ENCODE results near the gene MED27. TPM values are rescaled to one million over a fixed set of nuclear protein-coding genes. Genes with fewer than 3 reads are reported as not detected.

The MED27 gene
- total and polyA plus RNA-seq, 2 of the 13 experiments (the other 11 are each of a cell fraction or from before 2014, with no cell fraction given): 16.9 to 19.0 TPM

DNA sequence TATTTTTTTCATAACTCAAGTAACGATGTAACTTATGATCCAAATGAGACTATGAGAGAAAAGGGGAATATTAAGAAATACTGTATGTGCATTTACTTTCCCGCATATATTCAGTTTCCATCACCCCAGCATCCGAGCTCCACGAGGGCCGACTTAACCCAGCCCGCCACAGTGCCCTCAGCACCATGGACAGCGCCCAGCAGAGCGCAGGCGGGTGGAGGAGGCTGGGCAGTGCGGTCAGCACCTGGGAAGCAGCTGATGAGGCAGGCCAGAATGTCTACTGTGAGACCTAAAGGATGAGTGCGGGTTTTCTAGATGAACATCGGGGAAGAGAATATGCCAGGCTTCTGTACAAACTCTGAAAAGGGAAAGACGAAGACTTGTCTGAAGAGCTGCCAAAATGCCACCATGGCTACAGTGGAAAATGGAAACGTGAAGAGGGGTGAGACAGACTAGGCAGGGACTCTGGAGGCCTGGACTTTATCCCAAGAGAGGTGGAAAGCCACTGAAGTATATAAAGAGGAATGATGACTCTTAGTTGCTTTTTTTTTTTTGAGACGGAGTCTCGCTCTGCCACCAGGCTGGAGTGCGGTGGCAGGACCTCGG lies 34.5 kb upstream of the MED27 start (continued):
- TF ChIP-seq, protein P1, sequence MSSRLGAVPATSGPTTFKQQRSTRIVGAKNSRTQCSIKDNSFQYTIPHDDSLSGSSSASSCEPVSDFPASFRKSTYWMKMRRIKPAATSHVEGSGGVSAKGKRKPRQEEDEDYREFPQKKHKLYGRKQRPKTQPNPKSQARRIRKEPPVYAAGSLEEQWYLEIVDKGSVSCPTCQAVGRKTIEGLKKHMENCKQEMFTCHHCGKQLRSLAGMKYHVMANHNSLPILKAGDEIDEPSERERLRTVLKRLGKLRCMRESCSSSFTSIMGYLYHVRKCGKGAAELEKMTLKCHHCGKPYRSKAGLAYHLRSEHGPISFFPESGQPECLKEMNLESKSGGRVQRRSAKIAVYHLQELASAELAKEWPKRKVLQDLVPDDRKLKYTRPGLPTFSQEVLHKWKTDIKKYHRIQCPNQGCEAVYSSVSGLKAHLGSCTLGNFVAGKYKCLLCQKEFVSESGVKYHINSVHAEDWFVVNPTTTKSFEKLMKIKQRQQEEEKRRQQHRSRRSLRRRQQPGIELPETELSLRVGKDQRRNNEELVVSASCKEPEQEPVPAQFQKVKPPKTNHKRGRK (CRISPR knock-in tag; IDR thresholded peaks at IDR 0.05): no peak
- TF ChIP-seq ZNF550 (CRISPR knock-in tag; IDR thresholded peaks at IDR 0.05; ENCODE audit: borderline replicate concordance) (0 out of 2 replicates have a peak, but pooled peaks have one; percentile 57), ZSCAN12 (CRISPR knock-in tag; IDR thresholded peaks at IDR 0.05) (peak; percentile 97), ZNF570 (CRISPR knock-in tag; IDR thresholded peaks at IDR 0.05; ENCODE audit: borderline replicate concordance) (peak; percentile 85; the same call in 1 of the 2 replicates), ZBTB8A (CRISPR knock-in tag; IDR thresholded peaks at IDR 0.05; ENCODE audit: borderline replicate concordance, low read depth) (0 out of 2 replicates have a peak, but pooled peaks have one; percentile 82), ZNF101 (CRISPR knock-in tag; IDR thresholded peaks at IDR 0.05; ENCODE audit: borderline replicate concordance, low read depth) (no peak), ZFP41 (CRISPR knock-in tag; IDR thresholded peaks at IDR 0.05; ENCODE audit: borderline replicate concordance) (peak; percentile 76; the same call in 1 of the 2 replicates), MXI1 (IDR thresholded peaks at IDR 0.05; ENCODE audit: borderline replicate concordance, low read depth, low read length) (peak; percentile 86; the same call in 2 of the 3 replicates), ZFAT (CRISPR knock-in tag; conservative IDR thresholded peaks at IDR 0.05) (no peak; the same call in 1 of the 2 replicates), POLR2G (IDR thresholded peaks at IDR 0.05; ENCODE audit: low read depth, low read length) (no peak), FOXO1 (CRISPR knock-in tag; IDR thresholded peaks at IDR 0.05) (peak; percentile 89)
- TF ChIP-seq, protein P2, sequence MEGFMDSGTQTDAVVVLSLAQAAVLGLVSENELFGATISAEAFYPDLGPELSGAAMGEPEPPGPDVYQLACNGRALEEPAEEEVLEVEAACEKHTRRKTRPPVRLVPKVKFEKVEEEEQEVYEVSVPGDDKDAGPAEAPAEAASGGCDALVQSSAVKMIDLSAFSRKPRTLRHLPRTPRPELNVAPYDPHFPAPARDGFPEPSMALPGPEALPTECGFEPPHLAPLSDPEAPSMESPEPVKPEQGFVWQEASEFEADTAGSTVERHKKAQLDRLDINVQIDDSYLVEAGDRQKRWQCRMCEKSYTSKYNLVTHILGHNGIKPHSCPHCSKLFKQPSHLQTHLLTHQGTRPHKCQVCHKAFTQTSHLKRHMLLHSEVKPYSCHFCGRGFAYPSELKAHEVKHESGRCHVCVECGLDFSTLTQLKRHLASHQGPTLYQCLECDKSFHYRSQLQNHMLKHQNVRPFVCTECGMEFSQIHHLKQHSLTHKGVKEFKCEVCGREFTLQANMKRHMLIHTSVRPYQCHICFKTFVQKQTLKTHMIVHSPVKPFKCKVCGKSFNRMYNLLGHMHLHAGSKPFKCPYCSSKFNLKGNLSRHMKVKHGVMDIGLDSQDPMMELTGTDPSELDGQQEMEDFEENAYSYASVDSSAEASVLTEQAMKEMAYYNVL (CRISPR knock-in tag; IDR thresholded peaks at IDR 0.05; ENCODE audit: borderline replicate concordance): peak; percentile 71; the same call in 1 of the 2 replicates
- TF ChIP-seq, protein P3, sequence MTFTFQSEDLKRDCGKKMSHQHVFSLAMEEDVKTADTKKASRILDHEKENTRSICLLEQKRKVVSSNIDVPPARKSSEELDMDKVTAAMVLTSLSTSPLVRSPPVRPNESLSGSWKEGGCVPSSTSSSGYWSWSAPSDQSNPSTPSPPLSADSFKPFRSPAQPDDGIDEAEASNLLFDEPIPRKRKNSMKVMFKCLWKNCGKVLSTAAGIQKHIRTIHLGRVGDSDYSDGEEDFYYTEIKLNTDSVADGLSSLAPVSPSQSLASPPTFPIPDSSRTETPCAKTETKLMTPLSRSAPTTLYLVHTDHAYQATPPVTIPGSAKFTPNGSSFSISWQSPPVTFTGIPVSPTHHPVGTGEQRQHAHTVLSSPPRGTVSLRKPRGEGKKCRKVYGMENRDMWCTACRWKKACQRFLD (CRISPR knock-in tag; IDR thresholded peaks at IDR 0.05; ENCODE audit: borderline replicate concordance): peak; percentile 85; the same call in 1 of the 2 replicates
- TF ChIP-seq, protein P4, sequence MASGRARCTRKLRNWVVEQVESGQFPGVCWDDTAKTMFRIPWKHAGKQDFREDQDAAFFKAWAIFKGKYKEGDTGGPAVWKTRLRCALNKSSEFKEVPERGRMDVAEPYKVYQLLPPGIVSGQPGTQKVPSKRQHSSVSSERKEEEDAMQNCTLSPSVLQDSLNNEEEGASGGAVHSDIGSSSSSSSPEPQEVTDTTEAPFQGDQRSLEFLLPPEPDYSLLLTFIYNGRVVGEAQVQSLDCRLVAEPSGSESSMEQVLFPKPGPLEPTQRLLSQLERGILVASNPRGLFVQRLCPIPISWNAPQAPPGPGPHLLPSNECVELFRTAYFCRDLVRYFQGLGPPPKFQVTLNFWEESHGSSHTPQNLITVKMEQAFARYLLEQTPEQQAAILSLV (CRISPR knock-in tag; IDR thresholded peaks at IDR 0.05; ENCODE audit: borderline replicate concordance): peak; percentile 91
- TF ChIP-seq, protein P5, sequence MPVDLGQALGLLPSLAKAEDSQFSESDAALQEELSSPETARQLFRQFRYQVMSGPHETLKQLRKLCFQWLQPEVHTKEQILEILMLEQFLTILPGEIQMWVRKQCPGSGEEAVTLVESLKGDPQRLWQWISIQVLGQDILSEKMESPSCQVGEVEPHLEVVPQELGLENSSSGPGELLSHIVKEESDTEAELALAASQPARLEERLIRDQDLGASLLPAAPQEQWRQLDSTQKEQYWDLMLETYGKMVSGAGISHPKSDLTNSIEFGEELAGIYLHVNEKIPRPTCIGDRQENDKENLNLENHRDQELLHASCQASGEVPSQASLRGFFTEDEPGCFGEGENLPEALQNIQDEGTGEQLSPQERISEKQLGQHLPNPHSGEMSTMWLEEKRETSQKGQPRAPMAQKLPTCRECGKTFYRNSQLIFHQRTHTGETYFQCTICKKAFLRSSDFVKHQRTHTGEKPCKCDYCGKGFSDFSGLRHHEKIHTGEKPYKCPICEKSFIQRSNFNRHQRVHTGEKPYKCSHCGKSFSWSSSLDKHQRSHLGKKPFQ (CRISPR knock-in tag; IDR thresholded peaks at IDR 0.05; ENCODE audit: insufficient replicate concordance): peak; percentile 92
- TF ChIP-seq, protein P6, sequence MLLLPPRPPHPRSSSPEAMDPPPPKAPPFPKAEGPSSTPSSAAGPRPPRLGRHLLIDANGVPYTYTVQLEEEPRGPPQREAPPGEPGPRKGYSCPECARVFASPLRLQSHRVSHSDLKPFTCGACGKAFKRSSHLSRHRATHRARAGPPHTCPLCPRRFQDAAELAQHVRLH (CRISPR knock-in tag; IDR thresholded peaks at IDR 0.05; ENCODE audit: borderline replicate concordance, low read depth): peak; percentile 99
- TF ChIP-seq, protein P7, sequence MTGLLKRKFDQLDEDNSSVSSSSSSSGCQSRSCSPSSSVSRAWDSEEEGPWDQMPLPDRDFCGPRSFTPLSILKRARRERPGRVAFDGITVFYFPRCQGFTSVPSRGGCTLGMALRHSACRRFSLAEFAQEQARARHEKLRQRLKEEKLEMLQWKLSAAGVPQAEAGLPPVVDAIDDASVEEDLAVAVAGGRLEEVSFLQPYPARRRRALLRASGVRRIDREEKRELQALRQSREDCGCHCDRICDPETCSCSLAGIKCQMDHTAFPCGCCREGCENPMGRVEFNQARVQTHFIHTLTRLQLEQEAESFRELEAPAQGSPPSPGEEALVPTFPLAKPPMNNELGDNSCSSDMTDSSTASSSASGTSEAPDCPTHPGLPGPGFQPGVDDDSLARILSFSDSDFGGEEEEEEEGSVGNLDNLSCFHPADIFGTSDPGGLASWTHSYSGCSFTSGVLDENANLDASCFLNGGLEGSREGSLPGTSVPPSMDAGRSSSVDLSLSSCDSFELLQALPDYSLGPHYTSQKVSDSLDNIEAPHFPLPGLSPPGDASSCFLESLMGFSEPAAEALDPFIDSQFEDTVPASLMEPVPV (CRISPR knock-in tag; IDR thresholded peaks at IDR 0.05): peak; percentile 63; the same call in 1 of the 2 replicates
